Stomach (tissue), 19 donors: Measurements from ENCODE around the gene CXCR5. TPM values are rescaled to one million over a fixed set of nuclear protein-coding genes. Genes with fewer than 3 reads are reported as not detected.

Experiments used
- DNase-seq, 2 donors: peaks; one replicate each; pipeline versions ENCODE4 v3.0.0 to v3.0.0-alpha.2; 2013 to 2019
- H3K27ac ChIP-seq, 5 donors: fragments of 200-600 bp in 4 of 5; sonication (generic) in 4 of 5; one replicate each; pipeline ENCODE4 v1.5.1; 2013 to 2019; ENCODE audit warnings: mild to moderate bottlenecking in 1 of 5, moderate library complexity in 1 of 5
- H3K27me3 ChIP-seq, 3 donors: fragments of 200-600 bp; sonication (generic); one replicate each; pipeline ENCODE4 v1.5.1; 2017 to 2019; ENCODE audit warnings: mixed run types in 1 of 3
- H3K36me3 ChIP-seq, 4 donors: fragments of 200-600 bp; sonication (generic); 1 replicate in 3 of 4; 2 replicates in 1 of 4; pipeline ENCODE4 v1.5.1; 2016 to 2019
- H3K4me1 ChIP-seq, 4 donors: fragments of 200-600 bp; sonication (generic); one replicate each; pipeline ENCODE4 v1.5.1; 2016 to 2019
- H3K4me3 ChIP-seq, 4 donors: fragments of 200-600 bp; sonication (generic) in 3 of 4; one replicate each; pipeline ENCODE4 v1.5.1; 2016 to 2019; ENCODE audit warnings: mild to moderate bottlenecking in 1 of 4
- H3K9me3 ChIP-seq, 4 donors: fragments of 200-600 bp; sonication (generic); one replicate each; pipeline ENCODE4 v1.5.1; 2016 to 2019
- EP300 ChIP-seq: sonication (generic); formaldehyde crosslinking; IDR thresholded peaks from one replicate; pipeline ENCODE4 v1.6.1; 2017; ENCODE audit warnings: antibody characterized with exemption
- POLR2A ChIP-seq, 4 donors: fragments of 450-650 bp; IDR thresholded peaks; one replicate each; pipeline ENCODE4 v1.6.1; 2016; ENCODE audit warnings: antibody characterized with exemption in 4 of 4, control low read depth in 2 of 4, mild to moderate bottlenecking in 1 of 4, moderate library complexity in 1 of 4
- POLR2AphosphoS5 ChIP-seq, 3 donors: sonication (generic); formaldehyde crosslinking; IDR thresholded peaks; one replicate each; pipeline ENCODE4 v1.6.1; 2016; ENCODE audit warnings: antibody characterized with exemption in 3 of 3
- WGBS, 5 donors: extraction: QIAGEN DNeasy Blood & Tissue Kit in 3 of 5; methylation state at CpG; one replicate each; pipeline versions ENCODE4 v1.1.5 to v1.1.7; 2013 to 2018; 5-methylcytosine and 5-hydroxymethylcytosine counted together
- intact Hi-C: fragments of 100-400 bp; cut with DNase I; formaldehyde crosslinking; loops from one replicate; pipeline ENCODE4 v1.15.1; 2023; ENCODE audit warnings: low total_unique reads
- long read RNA-seq, 10 donors: transcript quantifications; one replicate each; lab custom pipeline, GENCODE V29; 2026
- polyA plus RNA-seq, 3 donors: library from polyadenylated mRNA; stranded (reverse); fragments of 200-250 nt; gene quantifications; one replicate each; pipeline ENCODE4 v1.2.3, GENCODE V29; 2013
- total RNA-seq, 5 donors: library from RNA; depleted of rRNA; stranded (reverse); fragments of >200 nt; gene quantifications; one replicate each; pipeline versions ENCODE4 v1.1.0 to v1.2.3, GENCODE V29; 2014 to 2016
- TF ChIP-seq, protein P1 (sequence below), 7 experiments: fragments of 450-650 bp in 4 of 7; fragments of 200-600 bp in 3 of 7; sonication (generic) in 3 of 7; IDR thresholded peaks; one replicate each; pipeline ENCODE4 v1.5.1; 2016 to 2019; ENCODE audit warnings: antibody characterized with exemption in 7 of 7, control low read depth in 2 of 7, mild to moderate bottlenecking in 1 of 7
- donor health status: healthy with polysubstance abuse.
- donor health status: Bipolar disorder and iron deficiency.
- donor health status: healthy.

CXCR5 gene, protein sequence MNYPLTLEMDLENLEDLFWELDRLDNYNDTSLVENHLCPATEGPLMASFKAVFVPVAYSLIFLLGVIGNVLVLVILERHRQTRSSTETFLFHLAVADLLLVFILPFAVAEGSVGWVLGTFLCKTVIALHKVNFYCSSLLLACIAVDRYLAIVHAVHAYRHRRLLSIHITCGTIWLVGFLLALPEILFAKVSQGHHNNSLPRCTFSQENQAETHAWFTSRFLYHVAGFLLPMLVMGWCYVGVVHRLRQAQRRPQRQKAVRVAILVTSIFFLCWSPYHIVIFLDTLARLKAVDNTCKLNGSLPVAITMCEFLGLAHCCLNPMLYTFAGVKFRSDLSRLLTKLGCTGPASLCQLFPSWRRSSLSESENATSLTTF
- total RNA-seq (under 1 TPM in 1 of 5 donors, not detected in 4; 0.14 TPM), polyA plus RNA-seq (under 1 TPM; 0.12 to 0.60 (median 0.15) TPM)
- long read RNA-seq, donor 1, partial matches to known transcripts: 13 of 13 reads
- long read RNA-seq, donor 1, other reads (novel, unspliced or antisense): 0 of 13 reads
- long read RNA-seq, donor 2: 0 reads
- long read RNA-seq, donor 3, partial matches to known transcripts: 0 of 6 reads
- long read RNA-seq, donor 3, other reads (novel, unspliced or antisense): 6 of 6 reads
- long read RNA-seq, donor 4: 0 reads
- long read RNA-seq, donor 5: 0 reads
- long read RNA-seq, donor 6: 0 reads
- long read RNA-seq, donor 7, partial matches to known transcripts: 13 of 25 reads
- long read RNA-seq, donor 7, other reads (novel, unspliced or antisense): 12 of 25 reads
- long read RNA-seq, donor 8, partial matches to known transcripts: 8 of 8 reads
- long read RNA-seq, donor 8, other reads (novel, unspliced or antisense): 0 of 8 reads
- long read RNA-seq, donor 9: 0 reads
- long read RNA-seq, donor 10, partial matches to known transcripts: 11 of 11 reads
- long read RNA-seq, donor 10, other reads (novel, unspliced or antisense): 0 of 11 reads

DNA sequence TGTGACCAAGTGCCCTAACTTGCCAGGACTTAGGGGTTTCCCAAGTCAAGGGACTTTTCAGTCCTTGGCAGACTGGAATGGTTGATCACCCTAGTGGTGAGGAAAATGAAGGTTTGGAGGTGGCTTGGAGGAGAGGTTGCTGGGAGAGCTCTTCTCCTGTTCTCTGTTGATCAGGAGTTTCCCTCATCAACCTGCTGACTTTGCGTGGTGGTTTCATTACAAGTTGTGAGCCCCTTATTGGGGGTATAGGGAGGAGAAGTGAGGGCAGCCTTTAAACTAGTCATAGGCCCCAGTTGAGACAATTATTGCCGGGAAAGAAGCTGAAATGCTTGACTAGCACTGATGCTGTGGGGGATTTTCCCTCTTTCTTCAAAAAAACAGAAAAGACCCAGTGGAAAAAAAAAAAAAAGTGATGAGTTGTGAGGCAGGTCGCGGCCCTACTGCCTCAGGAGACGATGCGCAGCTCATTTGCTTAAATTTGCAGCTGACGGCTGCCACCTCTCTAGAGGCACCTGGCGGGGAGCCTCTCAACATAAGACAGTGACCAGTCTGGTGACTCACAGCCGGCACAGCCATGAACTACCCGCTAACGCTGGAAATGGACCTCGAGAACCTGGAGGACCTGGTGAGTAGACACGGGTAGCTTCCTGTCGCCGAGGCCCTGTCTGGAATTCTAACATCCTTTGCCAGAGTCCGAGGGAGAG lies at the start of gene CXCR5:
TSS of gene CXCR5 (plus strand) at position 525 of the 704 bp plus-strand sequence. CDS start at position 575, 50 bp downstream.
- Histone ChIP-seq H3K27ac (peak within 1 kb of the TSS in 1 of 5 donors; percentile 10), H3K36me3 (no peaks in the 10 kb centered on the region), H3K27me3 (no peaks in the 10 kb centered on the region), H3K4me1 (peaks cover 5 to 20% (median 11%) of the 10 kb centered on the region in 4 donors), H3K4me3 (no peak within 1 kb of the TSS), H3K9me3 (no peaks in the 10 kb centered on the region)
- WGBS, 5 donors: 75 to 83% (median 79%) methylated on average over 15 to 16 of the region's 16 CpGs
- DNase-seq: peak in 1 of 2 donors; percentile 14
- TF ChIP-seq POLR2AphosphoS5 (IDR thresholded peaks at IDR 0.05): no peak
- TF ChIP-seq POLR2A (IDR thresholded peaks at IDR 0.05): no peak
- no peak for TF ChIP-seq EP300
- TF ChIP-seq, protein P1, sequence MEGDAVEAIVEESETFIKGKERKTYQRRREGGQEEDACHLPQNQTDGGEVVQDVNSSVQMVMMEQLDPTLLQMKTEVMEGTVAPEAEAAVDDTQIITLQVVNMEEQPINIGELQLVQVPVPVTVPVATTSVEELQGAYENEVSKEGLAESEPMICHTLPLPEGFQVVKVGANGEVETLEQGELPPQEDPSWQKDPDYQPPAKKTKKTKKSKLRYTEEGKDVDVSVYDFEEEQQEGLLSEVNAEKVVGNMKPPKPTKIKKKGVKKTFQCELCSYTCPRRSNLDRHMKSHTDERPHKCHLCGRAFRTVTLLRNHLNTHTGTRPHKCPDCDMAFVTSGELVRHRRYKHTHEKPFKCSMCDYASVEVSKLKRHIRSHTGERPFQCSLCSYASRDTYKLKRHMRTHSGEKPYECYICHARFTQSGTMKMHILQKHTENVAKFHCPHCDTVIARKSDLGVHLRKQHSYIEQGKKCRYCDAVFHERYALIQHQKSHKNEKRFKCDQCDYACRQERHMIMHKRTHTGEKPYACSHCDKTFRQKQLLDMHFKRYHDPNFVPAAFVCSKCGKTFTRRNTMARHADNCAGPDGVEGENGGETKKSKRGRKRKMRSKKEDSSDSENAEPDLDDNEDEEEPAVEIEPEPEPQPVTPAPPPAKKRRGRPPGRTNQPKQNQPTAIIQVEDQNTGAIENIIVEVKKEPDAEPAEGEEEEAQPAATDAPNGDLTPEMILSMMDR (IDR thresholded peaks at IDR 0.05): no peak
- intact Hi-C loops: no loop called here

DNA sequence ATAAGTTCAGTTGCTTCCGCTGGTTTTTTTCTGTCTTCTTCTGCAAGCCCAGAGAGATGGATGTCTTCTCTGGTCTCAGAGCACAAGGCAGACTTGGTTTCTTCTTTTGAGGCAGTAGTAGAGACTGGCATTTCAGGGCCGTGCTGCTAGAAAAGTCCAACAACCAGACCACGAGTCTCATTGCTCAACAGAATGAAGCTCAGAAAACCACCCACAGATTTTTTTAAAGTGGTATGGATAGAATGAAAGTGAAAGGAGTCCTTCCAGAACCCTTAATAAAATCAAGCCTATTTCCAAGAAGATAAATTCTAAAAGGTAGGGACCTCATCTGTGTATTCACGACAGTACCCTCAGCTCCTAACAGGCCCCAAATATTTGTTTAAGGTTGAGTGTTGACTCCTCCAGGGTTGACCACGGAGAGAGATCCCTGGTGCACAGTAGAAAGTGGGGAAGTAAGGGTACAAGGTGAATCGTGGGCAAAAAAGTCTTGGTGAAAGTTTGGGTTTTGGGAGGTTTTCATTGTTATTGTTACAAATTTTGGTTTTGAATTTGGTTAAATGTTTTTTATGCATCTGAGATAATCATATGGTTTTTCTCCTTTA lies 49.2 kb upstream of the CXCR5 start:
- Histone ChIP-seq H3K27ac (no peak overlapping the region), H3K9me3 (no peaks in the 10 kb centered on the region), H3K4me3 (no peak overlapping the region), H3K27me3 (no peaks in the 10 kb centered on the region), H3K36me3 (no peaks in the 10 kb centered on the region), H3K4me1 (no peaks in the 10 kb centered on the region)
- no peak for TF ChIP-seq EP300
- no peak for TF ChIP-seq POLR2A (IDR thresholded peaks at IDR 0.05)
- TF ChIP-seq, protein P1 (IDR thresholded peaks at IDR 0.05): no peak
- no peak for TF ChIP-seq POLR2AphosphoS5 (IDR thresholded peaks at IDR 0.05)
- intact Hi-C loops: no loop called here
- peak in 1 of 2 donors; percentile 15 for DNase-seq
- WGBS, 5 donors: 47 to 62% (median 51%) methylated on average over 6 of the region's 6 CpGs

DNA sequence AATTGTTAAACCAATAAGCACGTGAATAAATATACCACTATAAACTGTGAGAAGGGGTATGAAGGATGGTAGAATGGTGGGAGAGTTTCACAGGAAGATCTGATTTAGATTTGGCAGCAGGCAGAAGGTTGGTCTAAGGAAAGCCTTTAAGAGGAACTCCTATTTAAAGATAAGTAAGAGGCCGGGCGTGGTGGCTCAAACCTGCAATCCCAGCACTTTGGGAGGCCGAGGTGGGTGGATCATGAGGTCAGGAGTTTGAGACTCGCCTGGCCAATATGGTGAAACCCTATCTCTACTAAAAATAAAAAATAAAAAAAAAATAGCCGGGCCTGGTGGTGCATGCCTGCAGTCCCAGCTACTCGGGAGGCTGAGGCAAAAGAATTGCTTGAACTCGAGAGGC lies 45.8 kb upstream of the CXCR5 start:
- Histone ChIP-seq H3K27me3 (no peaks in the 10 kb centered on the region), H3K36me3 (no peaks in the 10 kb centered on the region), H3K9me3 (no peaks in the 10 kb centered on the region), H3K4me3 (no peak overlapping the region), H3K27ac (no peak overlapping the region), H3K4me1 (peaks cover 0 to 12% (median 5%) of the 10 kb centered on the region in 4 donors)
- 75 to 87% (median 84%) methylated on average over 8 of the region's 8 CpGs for WGBS, 5 donors
- no peak for TF ChIP-seq POLR2A (IDR thresholded peaks at IDR 0.05)
- TF ChIP-seq, protein P1 (IDR thresholded peaks at IDR 0.05): no peak
- no peak for TF ChIP-seq POLR2AphosphoS5 (IDR thresholded peaks at IDR 0.05)
- no peak for TF ChIP-seq EP300
- no peak for DNase-seq
- intact Hi-C loops: no loop called here
